HG03108 (cell line): ENCODE results near the gene ZNF674.
"Not testable (repeated sequence)": the region's sequence is repeated elsewhere in the genome, so short reads cannot be mapped to it uniquely, and the experiment has no call there.

ENCODE experiments used
- ATAC-seq: cut with Tn5 transposase; IDR thresholded peaks from one replicate; pipeline ENCODE4 v1.9.1; 2021; ENCODE audit warnings: moderate library complexity; ENCODE audit not compliant: unreplicated experiment

The ZNF674 gene

DNA sequence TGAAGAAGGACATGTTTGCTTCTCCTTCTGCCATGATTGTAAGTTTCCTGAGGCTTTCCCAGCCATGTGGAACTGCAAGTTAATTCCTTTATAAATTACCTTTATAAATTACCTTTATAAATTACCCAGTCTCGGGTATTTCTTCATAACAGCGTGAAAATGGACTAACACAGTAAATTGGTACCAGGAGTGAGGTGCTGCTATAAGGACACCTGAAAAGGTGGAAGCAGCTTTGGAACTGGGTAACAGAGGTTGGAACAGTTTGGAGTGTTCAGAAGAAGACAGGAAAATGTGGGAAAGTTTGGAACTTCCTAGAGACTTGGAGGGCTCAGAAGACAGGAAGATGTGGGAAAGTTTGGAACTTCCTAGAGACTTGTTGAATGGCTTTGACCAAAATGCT lies 66.6 kb downstream of the ZNF674 start:
- not testable (repeated sequence) for ATAC-seq

DNA sequence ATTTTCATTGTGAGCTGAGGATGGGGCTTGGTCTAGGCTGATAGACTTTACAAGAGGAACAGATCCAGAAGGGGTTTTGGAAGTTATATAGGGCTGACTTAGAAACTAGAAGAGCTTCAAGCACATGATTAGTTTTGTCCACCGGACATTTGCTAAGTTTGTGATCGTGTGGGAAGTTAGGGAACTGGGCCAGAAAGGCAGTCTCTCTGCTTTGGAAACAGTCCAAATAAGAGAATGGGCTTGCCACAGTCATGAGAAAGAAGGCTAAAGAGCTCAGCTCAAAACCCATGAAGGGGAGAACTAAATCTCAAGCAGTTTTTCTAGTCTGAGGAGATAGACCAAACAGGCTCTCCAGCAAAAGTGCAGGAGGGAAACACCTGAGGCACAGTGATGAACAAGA lies 67.8 kb downstream of the ZNF674 start:
- ATAC-seq: no peak

DNA sequence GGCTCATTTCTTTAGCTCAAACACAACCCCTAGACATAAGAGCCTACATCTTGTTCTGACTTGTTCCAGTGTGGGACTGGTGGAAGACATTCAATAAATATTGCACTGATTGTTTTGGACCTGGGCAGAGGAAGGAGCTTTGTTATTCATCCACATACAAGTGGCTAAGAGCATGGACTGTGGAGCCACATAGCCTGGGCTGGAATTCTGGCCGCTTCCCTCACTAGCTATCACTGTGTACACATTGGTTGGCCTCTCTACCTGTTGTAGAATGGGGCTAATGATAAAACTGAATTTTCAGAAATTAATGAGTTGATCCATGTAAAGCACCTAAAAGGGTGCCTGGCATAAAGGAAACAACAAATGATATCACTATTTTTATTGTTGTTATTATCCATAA lies 80.0 kb downstream of the ZNF674 start:
- ATAC-seq: no peak

DNA sequence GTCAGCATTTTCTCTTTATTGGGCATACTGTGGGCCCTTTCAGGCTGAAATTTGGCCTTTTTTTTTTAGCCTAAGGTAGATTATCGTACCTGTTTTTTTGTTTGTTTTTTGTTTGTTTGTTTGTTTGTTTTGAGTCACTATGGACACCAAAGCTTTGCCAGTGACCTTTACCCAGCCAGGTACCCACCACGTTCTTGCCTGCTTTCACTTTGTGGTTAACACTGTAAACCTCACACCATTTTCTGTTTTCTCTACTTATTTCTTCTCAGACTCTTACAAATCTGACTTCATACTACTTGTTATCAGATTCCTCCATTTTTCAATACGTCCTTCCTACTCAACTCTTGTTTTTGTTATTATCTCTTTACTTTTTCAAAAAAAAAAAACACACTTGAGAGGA lies 81.5 kb downstream of the ZNF674 start:
- no peak for ATAC-seq

DNA sequence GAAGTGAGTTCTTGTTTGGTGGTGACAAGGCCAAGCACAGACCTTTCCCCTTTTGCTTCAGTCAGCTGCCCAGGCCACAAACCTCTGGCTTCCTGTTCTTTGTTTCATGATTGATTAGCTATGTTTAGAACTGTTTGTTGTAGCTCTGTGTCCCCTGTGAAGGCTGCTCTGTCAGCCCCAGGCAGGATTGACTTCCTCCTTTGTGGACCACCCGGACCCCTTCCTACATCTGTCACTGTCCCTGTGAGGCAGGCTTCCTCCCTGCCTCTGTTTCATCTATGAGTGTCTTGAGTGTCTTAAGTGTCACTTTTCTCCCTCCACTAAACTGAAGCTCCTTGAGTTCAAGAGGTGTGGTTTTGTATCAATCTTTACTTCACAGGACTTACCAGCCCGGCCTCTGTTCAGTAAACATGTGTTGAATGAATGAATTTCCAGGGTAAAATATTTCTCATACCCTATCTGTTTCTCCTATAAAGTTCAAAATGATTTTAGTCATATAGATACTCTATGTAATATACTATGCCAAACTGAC lies 83.5 kb downstream of the ZNF674 start:
- peak; percentile 93 for ATAC-seq

DNA sequence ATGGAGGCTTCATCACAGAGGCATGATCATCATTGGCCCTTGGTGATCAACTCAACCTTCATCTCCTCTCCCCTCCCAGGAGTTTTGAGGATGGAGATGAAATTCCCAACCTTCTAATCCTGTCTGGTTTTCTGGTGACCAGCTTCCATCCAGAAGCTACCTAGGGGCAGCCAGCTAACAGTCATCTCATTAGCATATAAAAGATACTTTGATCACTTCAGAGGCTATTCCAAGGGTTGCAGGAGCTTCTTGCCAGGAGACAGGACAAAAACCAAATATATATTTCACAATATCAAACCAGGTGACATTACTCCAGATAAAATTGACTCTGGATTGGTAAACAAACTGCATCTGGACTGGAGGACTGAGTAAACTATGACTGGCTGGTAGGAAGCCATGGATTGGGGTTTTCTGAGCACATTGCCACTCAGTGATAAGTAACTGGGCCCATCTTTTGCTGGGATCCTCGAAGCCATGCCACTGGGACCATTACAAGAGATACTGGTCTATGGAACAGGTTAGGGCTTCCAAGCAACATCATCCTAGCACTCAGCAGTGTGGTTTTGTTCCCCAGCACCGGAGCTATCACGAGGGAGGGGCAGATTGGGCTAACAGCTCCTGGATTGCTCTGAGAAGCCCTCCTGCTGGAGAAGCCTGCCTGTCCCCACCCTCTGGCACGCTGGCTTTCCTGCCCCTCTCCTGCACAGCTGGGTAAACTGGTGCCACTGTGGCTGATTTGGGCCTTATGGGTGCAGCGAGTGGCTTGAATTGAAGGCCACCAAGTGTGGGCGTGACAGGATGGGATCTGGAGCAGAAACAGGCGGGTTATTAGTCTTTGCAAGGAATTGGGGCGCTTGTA lies 84.2 kb downstream of the ZNF674 start:
- not testable (repeated sequence) for ATAC-seq

DNA sequence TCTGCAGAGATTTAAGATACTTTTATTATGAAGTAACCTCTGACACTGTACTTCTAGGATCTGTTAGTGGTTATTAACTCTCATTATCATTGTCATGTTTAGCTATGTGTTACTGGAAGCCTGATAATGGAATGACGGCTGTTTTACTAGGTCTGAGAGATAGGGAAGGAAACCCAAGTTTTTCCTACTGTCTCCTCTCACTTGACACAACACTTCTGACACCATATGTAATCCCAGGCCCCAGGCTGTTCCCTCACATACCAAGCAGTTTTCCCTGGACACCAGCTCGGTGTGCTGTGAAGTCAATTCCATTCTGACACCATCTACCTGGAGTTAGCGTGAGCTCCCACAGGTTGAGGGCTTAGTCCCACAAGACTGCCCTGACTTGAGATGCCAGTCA lies 85.6 kb downstream of the ZNF674 start:
- no peak for ATAC-seq

DNA sequence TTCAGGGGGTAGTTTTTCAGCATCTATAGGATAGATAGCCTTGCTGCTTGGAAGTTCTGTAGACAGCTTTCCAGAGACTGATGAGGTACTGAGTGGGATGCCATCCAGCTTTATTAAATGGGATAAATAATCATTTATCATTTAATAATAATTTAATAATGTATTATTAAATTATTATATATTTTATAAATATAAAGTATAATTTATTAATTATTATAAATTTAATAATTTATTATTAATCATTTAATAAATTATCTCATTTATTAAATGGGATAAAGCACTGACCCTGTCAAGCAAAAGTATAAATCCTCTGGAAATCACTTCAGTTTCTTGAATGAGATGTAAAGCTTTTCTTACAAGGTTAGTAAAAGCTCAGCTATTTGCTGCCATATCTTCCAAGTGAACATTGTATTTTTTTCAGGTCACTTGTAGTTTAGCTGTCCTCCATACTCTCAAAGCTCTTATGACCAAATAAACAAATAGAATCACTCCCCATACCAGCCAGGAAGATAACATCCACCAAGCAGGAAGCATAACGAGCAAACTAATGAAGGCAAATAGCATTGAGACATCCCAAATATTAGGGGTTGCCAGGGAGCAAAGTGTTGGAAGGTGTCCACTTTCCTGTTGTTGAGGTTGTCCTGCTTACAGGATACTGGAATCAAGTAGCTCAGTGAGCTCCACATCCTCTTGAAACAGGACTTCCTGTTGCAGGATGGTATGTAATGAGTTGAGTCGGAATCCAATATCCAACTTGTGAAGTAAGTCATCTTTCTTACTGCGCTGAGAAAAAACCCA lies 88.9 kb downstream of the ZNF674 start:
- ATAC-seq: no peak
